SK-MEL-5 (cell line): ENCODE results near the gene ARL6IP4. TPM values are rescaled to one million over a fixed set of nuclear protein-coding genes. Genes with fewer than 3 reads are reported as not detected.
A peak's percentile ranks its signal among the peaks of the same experiment; 100 is the strongest.
"Not testable (repeated sequence)": the region's sequence is repeated elsewhere in the genome, so short reads cannot be mapped to it uniquely, and the experiment has no call there.

ENCODE experiments used
- DNase-seq: peaks from one replicate; pipeline ENCODE4 v3.0.0-alpha.2; 2016; ENCODE audit warnings: low read depth, low spot score
- in situ Hi-C: cut with HindIII; loops from 2 replicates; pipeline ENCODE4 v1.10.0; 2016; ENCODE audit warnings: low sequenced_read_pairs, high pct_unique_total_duplicates, low pct_unique_long_range_greater_than_20kb
- polyA plus RNA-seq, 2 experiments: library from polyadenylated mRNA; depleted of rRNA; stranded (reverse); fragments of >200 nt; gene quantifications; 2 replicates each; pipeline ENCODE4 v1.2.3, GENCODE V29; 2015
- total RNA-seq: library from RNA; depleted of rRNA; stranded (reverse); fragments of >200 nt; shearing (Covaris generic); gene quantifications from 2 replicates; pipeline ENCODE4 v1.2.3, GENCODE V29; 2014; rRNA removed

The ARL6IP4 gene
- total RNA-seq, result 128 and 148 TPM in 2 replicates
- 114 and 142 TPM in 2 replicates for polyA plus RNA-seq (2015; cell fraction: cytosol; rRNA removed)
- 156 and 167 TPM in 2 replicates for polyA plus RNA-seq (2015; cell fraction: nucleus; rRNA removed)

- in situ Hi-C loops, result no loop called here
- peak; percentile 53 for DNase-seq
Observed at GRCh38 chr12:122980183-122981035, at the start of gene ARL6IP4. TSS of gene ARL6IP4 (plus strand) at chr12:122980681. CDS start at chr12:122981140, 459 bp downstream.

GRCh38 chr12:122932207-122932606, 48.3 kb upstream of the ARL6IP4 start:
- in situ Hi-C loops, result no loop called here
- no peak for DNase-seq

DNA sequence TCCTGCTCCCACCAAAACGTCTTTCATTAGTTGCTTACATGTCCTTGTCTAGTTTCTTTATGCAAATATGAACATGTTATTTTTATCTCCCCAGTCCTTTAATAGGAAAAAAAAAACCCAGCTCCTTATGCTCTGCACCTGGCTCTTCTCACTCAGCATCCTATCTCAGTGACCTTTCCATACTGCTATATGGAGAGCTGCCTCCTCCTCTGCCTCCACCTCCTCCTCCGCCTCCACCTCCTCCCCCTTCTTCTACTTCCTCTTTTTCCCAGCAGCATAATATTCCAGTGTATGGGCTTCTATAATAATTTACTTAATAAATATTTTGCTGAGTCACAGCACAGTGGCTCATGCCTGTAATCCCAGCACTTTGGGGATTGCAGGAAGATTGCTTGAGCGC, 45.8 kb upstream of the ARL6IP4 start:
- in situ Hi-C loops, result no loop called here
- no peak for DNase-seq

DNA sequence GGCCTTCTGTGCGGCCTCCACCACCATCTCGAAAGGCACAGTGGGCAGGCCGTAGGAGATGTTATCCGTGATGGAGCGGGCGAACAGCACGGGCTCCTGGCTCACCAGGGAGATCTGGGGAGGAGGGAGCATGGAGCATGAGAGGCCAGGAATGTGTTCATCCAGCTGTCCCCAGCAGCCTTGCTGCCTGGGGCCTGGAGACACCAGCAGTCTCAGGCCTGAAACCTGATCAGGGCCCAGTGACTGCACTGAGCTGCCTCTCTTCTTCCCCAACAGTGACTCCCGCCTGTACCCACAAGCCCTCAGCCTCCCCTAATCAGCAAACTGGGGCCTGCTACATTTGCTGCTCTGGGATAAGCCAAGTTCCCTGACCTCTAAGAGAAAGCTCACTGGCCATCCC, 45.2 kb upstream of the ARL6IP4 start:
- no peak for DNase-seq
- in situ Hi-C loops, result no loop called here

- DNase-seq, result no peak
Observed at GRCh38 chr12:122937622-122938091, 42.8 kb upstream of the ARL6IP4 start.

DNA sequence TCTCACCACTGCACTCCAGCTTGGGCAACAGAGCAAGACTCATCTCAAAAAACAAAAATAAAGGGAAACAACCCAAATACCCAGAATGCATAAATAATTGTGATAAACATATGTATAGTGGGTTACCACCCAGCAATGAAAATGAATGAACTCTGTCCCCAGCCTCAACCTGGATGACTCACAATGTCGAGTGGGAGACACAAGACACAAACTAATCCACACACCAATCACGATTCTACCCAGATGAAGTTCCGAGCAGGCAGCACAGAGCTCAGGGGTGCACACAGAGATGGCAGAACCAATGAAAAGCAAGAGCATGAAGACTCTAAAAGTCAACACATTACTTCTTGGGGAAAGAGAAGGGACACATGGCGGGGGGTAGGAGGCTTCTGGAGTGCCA, 41.4 kb upstream of the ARL6IP4 start:
- DNase-seq, result no peak
- in situ Hi-C loops, result no loop called here

More at GRCh38 chr12:122937622-122938091, 42.8 kb upstream of the ARL6IP4 start:
- in situ Hi-C loops, result no loop called here

DNA sequence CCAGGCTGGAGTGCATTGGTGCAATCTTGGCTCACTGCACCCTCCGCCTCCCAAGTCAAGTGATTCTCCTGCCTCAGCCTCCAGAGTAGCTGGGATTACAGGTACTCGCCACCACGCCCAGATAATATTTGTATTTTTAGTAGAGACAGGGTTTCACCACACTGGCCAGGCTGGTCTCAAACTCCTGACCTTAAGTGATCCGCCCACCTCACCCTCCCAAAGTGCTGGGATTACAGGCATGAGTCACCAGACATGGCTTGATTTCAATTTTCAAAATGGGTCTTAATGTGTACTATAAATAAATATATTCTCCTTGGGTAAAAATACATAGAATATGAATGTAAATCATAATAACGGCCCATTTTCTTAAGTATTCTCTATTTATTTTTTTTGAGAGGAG, 39.1 kb upstream of the ARL6IP4 start:
- in situ Hi-C loops, result not testable (repeated sequence)

GRCh38 chr12:122942637-122943036, 37.8 kb upstream of the ARL6IP4 start:
- in situ Hi-C loops, result no loop called here
- DNase-seq, result no peak

More for the DNA sequence above, 39.1 kb upstream of the ARL6IP4 start:
- DNase-seq, result not testable (repeated sequence)

GRCh38 chr12:122943196-122943595, 37.3 kb upstream of the ARL6IP4 start:
- no peak for DNase-seq
- in situ Hi-C loops, result no loop called here

DNA sequence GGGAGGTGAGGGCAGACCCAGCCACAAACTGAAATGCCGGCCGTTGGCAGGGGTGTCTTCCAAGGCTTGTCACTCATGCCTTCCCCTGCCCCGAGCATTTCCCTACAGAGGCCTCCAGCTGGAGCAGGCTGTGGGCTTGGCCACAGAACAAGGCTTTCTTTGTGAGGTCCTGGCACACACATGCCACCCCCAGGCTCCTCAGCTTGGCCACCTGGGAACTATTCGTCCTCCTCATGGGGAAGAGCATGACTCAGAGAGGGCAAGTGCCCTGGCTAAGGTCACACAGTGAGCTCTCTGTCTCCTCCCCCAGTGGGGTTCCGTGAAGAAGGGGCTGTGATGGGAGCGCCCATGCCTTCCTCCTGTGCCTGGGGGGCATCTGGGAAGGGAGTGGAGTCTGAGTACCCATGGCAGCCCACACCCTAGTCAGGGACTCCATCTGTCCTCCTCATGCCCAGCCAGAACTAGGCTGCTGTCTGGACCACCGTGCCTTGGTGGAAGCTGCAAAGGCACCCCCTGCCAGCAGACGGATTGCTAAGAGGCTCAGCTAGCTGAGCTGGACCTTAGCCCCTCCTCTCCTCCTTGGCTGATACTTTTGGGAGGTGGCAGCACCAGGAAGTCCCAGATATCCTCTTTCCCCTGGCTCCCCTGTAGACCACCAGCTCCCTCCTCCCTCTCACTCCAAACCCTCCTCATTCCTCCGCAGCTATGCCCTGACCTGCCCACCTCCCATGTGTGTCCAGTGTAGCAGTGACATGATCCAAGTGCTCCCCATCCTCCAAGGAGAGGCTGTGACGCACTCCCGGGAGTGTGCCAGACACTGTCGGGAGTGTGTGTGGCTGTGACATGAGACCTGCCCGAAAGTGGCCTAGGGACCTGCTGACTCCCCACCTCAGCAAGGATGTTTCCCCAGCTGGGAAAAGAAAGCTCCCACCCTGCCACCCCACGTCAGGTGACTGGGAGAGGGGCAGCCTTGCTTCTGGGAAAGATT, 35.6 kb upstream of the ARL6IP4 start:
- in situ Hi-C loops, result no loop called here
- DNase-seq, result peak; percentile 97

- in situ Hi-C loops, result no loop called here
Observed at GRCh38 chr12:122946690-122947341, 33.7 kb upstream of the ARL6IP4 start.

GRCh38 chr12:122947352-122947792, 33.1 kb upstream of the ARL6IP4 start:
- DNase-seq, result no peak
- in situ Hi-C loops, result no loop called here

More at GRCh38 chr12:122946690-122947341, 33.7 kb upstream of the ARL6IP4 start:
- DNase-seq, result peak; percentile 98

DNA sequence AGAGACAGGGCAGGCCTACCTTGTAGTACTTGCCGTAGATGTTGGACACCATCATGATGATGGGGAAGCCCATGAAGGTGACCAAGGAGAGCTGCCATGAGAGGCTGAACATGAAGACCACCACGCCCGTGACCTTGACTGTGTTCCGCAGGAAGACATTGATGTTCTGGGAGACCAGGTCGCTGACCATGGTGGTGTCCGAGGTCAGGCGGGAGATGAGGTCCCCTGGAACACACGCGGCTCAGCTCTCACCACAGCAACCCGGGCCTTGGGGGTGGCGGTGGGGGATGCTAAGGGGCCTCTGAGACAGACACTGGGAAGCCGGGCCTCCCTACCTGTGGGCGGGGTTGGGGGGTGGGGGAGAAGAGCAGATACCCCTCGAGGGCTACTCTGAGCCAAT, 31.9 kb upstream of the ARL6IP4 start:
- in situ Hi-C loops, result no loop called here
- DNase-seq, result no peak

- DNase-seq, result no peak
- in situ Hi-C loops, result no loop called here
Observed at GRCh38 chr12:122949405-122949804, 31.1 kb upstream of the ARL6IP4 start.

GRCh38 chr12:122949816-122950675, 30.4 kb upstream of the ARL6IP4 start:
- no peak for DNase-seq
- in situ Hi-C loops, result no loop called here

DNA sequence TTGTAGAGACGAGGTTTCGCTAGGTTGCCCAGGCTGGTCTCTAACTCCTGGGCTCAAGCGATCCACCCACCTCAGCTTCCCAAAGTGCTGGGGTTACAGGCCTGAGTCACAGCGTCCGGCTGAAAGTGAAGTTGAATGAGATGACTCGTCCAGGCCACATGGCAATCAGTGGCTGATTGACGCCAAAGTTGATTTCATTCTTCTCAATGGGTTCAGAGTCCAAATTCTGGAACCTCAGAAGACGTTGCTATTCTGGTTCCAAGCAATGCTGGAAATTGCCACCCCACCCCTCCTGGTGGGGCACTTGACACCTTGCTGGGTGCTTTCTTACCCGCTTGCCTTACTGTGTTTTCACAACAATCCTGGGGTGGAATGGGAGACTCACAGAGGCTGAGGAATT, 29.1 kb upstream of the ARL6IP4 start:
- no peak for DNase-seq
- in situ Hi-C loops, result no loop called here
